LNCaP clone FGC (cell line): ENCODE data around the gene ARHGAP4.

Experiments used
- DNase-seq: peaks from one replicate; pipeline ENCODE4 v3.0.0-alpha.2; 2011; ENCODE audit warnings: low read depth
- H3K4me3 ChIP-seq: 2 replicates; pipeline ENCODE4 v1.5.1; 2011; ENCODE audit warnings: mild to moderate bottlenecking, low read depth, low read length, control low read depth
- TF ChIP-seq, protein P1 (sequence below): IDR thresholded peaks from 2 replicates; pipeline ENCODE4 v1.5.1; 2012; ENCODE audit warnings: mild to moderate bottlenecking; ENCODE audit not compliant: control insufficient read depth, insufficient read depth; ENCODE audit errors: extremely low read depth

ARHGAP4 gene

DNA sequence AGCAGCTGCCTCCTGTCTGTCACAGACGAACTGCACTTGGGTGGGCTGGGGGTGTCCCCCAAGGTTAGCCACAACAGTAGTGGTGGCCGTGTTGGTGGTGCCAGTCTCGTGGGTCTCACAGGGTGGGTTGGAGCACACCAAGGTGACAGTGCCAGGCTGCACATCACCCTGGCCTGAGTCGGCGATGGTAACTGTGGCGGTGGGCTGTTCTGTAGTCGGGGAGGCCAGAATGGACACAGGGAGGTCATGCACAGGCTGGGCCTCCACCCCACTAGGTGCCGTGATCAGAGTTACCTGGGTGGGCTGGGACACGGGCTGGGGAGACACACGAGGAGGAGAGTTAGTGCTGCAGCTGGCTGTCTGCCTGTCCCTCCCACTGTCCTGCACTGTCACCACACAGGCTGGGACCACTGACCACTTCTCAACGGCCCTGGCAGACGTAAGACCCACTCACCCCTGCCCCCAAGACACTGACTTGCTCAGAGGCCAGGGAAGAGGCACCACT is 29.2 kb upstream of the ARHGAP4 start:
- TF ChIP-seq, protein P1, sequence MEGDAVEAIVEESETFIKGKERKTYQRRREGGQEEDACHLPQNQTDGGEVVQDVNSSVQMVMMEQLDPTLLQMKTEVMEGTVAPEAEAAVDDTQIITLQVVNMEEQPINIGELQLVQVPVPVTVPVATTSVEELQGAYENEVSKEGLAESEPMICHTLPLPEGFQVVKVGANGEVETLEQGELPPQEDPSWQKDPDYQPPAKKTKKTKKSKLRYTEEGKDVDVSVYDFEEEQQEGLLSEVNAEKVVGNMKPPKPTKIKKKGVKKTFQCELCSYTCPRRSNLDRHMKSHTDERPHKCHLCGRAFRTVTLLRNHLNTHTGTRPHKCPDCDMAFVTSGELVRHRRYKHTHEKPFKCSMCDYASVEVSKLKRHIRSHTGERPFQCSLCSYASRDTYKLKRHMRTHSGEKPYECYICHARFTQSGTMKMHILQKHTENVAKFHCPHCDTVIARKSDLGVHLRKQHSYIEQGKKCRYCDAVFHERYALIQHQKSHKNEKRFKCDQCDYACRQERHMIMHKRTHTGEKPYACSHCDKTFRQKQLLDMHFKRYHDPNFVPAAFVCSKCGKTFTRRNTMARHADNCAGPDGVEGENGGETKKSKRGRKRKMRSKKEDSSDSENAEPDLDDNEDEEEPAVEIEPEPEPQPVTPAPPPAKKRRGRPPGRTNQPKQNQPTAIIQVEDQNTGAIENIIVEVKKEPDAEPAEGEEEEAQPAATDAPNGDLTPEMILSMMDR = no peak
- no peak for DNase-seq
- no peak overlapping the region for H3K4me3 ChIP-seq

DNA sequence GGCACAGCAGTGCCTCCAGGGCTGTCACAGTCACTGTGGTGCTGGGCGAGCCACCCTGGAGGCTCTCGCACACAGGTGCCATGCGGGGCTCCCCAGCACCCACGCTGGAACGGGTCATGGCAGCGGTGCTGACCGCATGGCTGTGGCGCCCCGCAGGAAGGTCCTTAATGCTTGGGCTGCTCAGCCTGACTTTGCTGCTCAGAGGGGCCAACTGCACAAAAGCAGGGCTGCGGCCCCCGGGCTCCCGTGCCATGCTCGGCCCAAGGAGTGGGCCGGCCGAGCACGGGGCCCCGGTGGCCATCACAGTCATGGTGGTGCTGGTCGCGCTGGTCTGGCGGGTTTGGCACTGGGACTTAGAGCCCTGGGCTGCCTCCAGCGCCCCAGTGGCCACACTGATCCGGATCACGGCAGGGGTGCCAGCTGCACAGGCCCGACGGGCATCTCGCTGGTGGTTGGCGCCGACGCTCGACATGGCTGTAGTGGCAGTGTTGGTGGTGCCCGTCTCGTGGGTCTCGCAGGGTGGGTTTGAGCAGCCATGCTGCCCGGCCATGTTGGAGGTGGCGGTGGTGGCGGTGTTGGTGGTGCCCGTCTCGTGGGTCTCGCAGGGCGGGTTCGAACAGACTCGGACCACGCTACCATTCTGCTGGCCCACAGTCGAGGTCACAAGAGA is 28.6 kb upstream of the ARHGAP4 start:
- H3K4me3 ChIP-seq = no peak overlapping the region

DNA sequence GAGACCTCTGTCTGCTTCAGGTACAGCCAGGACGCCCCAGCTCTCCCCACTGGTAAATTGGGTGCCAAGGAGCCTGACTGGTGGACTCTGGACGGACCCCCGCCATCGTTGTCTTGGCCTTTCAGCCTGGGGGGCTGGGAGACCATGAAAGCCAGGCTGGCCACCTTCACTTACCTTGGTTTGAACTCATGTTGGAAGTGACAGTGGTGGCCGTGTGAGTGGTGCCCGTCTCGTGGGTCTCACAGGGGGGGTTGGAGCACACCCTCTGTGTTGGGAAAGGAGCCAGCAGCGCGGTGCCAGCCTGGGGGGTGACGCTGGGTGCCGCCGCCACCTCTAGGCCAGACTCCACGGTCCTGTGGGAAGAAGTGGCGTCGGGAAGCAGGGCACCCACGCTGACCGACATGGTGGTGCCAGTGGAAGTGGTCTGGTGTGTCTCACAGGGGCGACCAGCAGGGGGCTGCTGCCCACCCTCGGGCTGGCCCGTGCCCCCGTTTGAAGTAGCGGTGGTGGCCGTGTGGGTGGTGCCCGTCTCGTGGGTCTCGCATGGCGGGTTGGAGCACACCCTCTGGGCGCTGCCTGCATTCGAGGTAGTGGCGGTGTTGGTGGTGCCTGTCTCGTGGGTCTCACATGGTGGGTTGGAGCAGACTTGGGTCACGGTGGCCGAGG is 28.0 kb upstream of the ARHGAP4 start:
- no peak for DNase-seq
- H3K4me3 ChIP-seq = no peak overlapping the region
- TF ChIP-seq, protein P1 = no peak

More for the DNA sequence above, 28.6 kb upstream of the ARHGAP4 start:
- TF ChIP-seq, protein P1 = no peak
- DNase-seq = no peak

DNA sequence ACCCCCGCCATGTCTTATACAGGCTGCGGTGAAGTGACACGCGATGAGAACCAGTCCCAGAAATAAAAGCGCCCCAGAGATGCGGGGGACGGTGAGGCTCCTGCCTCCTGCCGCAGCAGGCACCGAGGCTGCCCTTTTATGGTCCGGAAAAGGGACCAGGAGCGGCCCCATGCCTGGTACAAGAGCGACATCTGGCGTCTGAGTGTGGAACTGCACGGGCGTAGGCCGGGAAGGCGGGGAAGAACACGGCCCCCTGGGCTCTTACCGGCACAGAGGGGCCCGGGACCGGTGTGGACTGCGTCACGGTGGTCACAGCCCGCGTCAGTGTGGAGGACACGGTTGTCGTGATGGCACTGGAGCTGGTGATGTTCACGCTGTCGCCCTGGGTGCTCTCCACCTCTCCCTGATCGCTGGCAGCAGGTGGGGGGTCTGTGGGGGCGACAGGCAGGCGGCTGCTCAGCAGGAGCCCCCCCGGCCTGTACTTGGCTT is 27.3 kb upstream of the ARHGAP4 start:
- TF ChIP-seq, protein P1 = peak; percentile 74
- no peak for DNase-seq
- H3K4me3 ChIP-seq = no peak overlapping the region

DNA sequence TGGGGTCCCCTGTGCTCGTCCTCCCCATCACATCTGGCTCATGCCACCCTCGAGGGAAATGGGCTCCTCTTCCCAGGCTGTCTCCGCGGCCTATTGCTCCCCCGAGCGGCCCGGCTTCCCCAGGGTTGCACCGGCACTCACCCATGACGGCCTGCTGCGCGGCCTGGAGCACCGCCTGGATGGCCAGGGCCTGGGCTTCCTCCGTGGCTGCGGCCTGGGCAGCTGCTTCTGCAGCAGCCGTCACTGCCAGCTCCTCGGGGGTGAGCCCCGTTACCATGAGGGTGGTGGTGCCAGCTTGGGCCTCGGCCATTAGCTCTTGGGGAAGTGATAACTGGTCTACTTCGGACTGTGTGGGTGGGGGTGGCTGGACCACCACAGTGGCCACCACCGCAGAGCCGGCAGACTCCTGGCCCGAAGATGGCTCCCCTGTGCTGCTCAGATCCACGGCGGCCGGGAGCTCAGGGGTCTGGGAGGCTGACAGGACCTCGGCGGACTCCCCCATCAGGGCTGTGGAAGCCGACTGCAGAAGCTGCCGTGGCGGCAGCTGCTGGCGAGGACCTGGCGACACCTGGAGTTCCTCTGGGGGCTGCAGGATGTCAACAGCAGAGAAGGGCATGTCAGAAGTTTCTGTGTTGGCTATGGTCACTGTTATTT is 26.4 kb upstream of the ARHGAP4 start:
- TF ChIP-seq, protein P1 = no peak
- no peak for DNase-seq
- no peak overlapping the region for H3K4me3 ChIP-seq

DNA sequence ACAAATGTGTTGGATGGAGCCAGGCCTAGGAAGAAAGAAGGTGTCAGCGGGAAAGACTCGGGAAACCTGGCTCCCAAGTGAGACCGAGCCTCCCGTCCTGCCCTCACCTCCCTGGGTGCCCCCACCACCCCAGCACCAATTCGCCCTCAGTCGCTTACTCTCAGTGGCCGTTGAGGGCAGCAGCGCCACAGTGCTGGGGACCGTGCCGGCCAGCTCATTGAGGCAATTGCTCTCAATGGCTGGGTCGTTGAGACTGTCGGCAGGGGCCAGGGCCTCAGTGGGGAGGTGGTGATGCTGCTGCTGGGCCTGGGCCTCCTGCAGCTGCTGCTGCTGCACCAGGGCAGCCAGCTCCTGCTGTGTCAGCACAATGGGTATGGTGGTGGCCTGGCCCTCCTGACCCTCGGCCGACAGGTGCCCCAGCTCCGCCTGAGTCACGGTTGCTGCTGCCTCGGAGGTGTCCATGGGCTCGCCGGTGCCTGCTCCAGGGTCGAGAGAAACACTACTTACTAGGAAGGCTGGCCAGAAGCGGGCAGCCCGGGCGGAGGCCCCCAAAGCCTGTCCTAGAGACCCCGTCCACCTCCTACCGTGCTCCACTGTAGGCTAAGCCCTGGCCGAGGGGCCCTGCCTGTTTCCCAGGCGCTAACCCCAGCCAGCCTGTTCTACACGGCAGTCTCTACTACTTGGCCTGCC is 25.8 kb upstream of the ARHGAP4 start:
- H3K4me3 ChIP-seq = no peak overlapping the region
- TF ChIP-seq, protein P1 = no peak
- no peak for DNase-seq
